GM21515 (cell line): Measurements from ENCODE around the gene FIGNL2.
"Not testable (repeated sequence)": the region's sequence is repeated elsewhere in the genome, so short reads cannot be mapped to it uniquely, and the experiment has no call there.

Experiments used
- ATAC-seq: cut with Tn5 transposase; IDR thresholded peaks from one replicate; pipeline ENCODE4 v1.9.1; 2021; ENCODE audit not compliant: unreplicated experiment

The FIGNL2 gene

DNA sequence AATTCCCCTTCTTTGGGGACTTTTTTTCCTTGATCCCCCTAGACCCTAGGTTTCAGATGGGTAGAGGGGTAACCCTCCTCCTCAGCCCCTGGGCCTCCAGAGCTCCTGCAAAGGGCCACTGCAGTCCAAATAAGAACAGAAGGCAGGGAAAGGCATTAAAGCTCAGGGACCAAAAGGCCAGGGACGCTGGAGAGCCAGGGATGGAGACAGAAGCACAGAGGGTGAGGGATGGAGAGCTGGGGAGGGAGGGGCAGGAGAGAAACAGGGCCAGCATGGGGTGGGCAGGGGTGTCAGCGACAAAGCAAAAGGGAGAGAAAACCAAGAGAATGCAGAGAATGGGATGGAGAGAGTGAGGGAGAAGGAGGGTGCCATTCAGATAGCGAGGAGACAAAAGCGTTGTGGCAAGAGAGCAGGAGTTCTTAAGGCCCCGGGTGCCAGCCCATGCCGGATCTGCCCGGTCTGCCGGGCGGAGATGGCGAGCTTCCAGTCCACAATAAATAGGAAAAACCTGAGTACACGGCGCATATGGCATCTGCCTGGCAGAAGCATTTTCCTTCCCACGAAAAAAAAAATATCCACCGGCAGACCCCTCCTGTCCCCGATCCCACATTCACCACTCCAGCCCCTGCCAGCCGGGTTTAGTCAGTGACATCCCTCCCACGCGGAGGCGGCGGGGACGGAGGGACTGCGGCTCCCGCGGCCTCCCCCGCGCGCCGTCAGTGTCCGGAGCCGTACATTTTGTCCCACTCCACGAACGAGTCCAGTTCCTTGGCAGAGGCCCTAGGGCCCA, 28.6 kb downstream of the FIGNL2 start:
- no peak for ATAC-seq

DNA sequence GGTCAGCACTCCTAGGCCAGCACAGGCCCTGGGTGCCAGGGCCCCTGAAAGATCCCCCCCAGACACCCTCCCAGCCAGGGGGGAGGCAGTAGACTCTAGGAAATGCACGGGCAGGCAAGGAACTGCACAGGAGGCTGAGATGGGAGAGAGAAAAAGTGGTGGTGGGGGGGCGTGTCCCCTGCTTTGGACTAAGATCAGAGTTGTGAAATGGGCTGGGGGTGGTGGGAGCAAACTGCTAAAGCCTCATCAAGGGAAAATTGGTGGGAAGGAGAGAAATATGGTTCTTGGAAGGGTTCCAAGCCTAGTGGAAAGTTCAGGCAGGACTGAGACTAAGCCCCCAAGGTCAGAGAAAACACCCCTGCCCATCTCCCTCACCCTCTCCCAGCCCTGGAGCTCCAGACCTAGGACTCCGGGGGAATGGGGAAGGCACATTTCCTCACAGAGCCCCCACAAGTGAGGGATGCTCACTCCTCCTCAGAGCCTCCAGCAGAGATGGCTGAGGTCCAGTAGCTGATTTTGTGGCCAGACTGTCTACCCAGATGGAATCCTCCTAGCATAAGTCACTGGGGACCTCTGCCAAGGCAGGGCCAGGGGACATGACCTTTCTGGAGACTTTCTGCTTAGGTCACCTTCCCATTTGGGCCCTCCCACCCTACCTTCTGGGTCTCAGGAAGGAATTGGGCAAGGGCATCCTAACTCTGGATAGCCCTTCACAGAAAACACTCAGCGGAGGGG, 29.8 kb downstream of the FIGNL2 start:
- no peak for ATAC-seq

GRCh38 chr12:51818086-51818485, 30.4 kb downstream of the FIGNL2 start:
- ATAC-seq = no peak

DNA sequence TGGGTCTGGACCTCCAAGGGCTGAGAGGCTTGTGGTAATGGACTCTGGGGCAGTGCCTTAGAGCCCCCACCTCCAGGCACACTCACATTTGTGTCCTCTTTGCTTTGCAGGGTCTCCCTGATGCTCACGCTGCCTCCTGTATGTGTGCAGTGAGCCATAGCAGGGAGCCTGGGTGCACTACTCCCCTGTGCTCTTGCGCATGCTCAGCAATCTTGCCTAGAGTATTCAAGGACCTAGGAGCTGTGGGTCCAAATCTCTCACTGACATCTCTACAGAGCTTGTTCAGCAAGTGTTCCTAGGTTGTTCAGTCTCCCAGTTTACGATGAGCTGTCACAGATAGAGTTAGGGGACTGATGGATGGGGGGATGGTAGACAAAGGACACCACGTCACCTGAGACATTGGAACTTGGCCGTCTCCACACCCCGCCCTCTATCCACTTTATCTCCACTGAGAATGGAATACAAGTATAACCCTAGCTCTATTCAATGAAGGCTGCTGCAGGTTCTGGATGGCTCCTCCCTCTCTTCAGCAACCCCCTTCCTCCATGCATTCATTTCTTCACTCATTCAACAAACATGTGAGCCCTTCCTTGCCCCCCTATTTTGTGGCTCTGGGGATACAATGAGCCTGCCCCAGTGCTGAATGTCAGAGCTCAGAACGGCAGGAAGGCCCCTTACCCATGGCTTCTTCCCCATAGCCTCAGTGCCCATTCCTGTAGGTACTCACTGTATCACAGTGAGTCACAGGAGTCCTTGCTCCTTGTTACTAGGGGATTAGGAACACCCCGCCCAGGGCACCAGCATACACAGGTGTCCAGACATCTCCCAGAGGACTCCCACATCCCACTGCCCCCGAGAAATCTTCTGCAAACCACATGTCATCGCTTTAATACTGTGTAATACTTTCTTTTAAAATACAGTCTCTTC, 31.2 kb downstream of the FIGNL2 start:
- ATAC-seq = no peak

DNA sequence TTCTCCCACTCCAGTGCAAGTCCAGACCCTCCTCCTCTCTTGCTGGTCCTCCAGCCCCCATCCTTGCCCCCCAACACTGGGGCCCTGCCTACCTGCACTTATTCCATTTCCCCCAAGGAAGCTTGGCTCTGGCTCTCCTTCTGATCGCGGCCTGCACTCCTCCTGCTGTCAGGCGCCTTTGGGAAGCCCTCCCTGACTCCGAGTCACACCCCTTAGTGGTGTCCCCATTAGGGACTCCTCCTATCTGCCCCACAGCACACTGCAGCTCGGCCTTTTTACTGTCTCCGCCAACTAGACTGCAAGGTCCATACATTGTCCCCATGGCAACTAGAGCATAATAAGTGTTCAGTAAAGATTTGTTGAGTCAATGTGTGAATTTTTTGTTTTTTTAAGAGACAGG, 32.9 kb downstream of the FIGNL2 start:
- no peak for ATAC-seq

GRCh38 chr12:51814311-51815088, 34.0 kb downstream of the FIGNL2 start:
- no peak for ATAC-seq

DNA sequence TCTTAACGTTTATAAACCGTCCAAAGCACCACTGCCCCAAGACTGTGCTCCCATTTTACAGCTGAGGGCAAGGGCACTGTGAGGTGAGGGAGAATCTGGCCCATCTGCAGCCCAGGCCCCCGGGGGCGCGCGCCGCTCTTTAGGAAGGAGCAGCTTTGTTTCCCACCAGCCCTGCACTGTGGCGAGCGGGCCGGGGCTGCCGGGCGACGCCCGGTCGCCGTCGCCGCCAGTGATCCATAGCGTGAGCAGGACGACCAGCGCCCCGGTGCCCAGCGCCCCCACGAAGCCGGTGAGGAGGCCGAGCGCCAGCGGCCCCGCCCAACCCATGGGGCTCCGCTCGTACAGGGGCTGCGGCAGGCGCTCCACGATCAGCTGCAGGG, 34.6 kb downstream of the FIGNL2 start:
- ATAC-seq = no peak

DNA sequence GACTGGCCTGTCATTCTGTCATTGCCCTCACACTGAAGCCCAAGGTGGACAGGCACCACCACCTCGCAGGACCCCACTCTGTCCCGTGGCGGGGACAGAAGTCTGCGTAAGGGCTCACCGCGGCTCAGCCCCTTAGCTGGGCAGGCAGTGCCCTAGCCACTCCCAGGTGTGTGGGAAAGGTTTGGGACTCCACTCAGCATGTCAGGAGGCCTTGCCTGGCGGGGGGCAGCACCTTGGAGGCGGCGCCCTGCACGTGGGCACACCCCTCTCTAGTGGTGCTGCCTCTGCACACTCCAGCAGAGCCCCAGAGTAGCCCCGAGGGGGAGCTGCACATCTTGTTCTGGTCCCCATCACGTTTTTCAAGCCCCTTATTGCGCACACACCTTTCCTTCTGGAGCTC, 35.6 kb downstream of the FIGNL2 start:
- ATAC-seq = no peak

DNA sequence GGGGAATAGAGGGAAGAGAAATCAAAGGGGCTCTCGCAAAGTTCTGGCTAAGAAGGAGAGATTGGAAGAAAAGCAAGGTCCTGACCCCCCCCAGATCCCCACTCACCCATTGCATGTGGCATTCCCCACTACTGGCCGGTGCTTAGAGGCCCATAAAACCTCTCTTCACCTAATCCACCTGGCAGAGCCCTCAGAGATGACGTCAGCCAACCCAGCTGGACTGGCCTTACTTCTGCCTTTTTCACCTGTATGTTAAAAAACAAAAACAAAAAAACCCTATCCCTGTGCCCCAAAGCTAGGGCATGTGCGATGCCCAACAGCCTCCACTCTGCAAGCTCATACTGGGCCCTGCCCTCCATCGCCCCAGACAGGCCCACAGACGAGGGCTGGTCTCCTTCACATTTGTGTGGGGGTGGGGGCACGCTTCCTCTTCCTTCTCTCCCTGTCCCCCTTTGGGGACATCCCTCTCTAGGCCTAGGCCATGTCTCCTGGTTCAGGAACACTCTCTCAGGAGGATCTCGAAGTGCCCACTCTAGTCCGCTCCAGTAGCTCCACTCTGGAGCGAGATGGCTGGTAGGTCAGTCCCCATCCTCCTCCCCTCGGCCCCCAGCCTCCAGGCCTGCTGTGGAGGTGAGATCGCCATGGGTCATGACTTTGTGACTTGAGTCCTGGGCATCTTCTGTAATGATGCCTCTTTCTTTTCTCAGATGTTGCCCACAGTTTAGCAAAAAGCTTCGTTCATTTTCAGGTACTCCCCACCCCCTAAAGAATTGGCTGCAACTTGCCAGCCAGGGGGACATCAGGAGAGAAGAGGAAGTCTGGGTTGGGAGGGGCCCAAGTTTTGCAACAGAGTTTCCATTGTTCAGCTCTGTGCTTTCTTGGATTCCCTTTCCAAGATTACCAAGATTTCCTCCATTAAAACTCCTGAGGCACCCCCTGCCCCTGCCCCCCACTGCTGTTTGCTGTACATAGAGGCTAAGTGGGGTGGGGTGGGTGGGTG, 37.0 kb downstream of the FIGNL2 start:
- no peak for ATAC-seq

GRCh38 chr12:51809193-51809592, 39.3 kb downstream of the FIGNL2 start:
- ATAC-seq = no peak

- no peak for ATAC-seq
These were observed 41.6 kb downstream of the FIGNL2 start for GRCh38 chr12:51806896-51807295.

DNA sequence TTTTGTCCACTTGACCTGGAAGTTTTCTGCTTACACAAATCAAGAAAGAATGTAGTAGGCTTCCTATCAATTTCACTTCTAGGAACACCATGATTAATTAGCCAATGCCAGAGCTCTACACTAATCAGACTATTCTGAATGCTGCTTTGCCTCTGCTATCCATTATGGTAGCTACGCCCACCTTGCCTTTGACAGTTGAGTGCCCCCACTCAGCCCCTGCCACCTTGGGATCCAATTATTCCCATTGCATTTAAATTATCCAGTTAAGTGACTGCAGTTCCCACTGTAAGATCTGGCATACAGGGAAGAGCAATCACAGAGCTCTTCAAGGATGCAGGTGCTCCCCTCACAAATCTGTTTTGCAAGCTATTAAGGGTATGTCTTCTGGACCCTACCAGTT, 47.5 kb downstream of the FIGNL2 start:
- ATAC-seq = no peak

GRCh38 chr12:51798501-51798900, 50.0 kb downstream of the FIGNL2 start:
- no peak for ATAC-seq

- ATAC-seq = not testable (repeated sequence)
These were observed 50.5 kb downstream of the FIGNL2 start for GRCh38 chr12:51798051-51798450.

DNA sequence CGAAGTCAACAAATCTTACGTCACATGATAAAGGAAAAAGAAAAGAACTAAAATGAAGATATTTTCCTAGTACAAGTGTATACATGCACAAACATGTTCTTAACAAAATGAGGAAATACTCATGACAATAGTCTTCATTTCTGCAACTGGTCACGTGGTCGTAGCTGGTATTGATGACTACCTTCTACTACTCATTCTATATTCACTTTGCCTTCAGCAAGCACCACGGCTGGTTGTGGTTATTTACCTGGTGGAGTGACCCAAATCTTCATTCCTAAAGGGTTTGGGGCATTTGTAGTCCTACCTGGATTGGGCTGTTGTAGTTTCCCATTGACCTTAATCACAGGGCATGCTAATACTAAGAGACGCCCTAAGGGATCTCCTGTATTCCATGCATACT, 51.2 kb downstream of the FIGNL2 start:
- ATAC-seq = no peak

- no peak for ATAC-seq
These were observed 55.3 kb downstream of the FIGNL2 start for GRCh38 chr12:51793201-51793600.

GRCh38 chr12:51792417-51792816, 56.1 kb downstream of the FIGNL2 start:
- no peak for ATAC-seq

DNA sequence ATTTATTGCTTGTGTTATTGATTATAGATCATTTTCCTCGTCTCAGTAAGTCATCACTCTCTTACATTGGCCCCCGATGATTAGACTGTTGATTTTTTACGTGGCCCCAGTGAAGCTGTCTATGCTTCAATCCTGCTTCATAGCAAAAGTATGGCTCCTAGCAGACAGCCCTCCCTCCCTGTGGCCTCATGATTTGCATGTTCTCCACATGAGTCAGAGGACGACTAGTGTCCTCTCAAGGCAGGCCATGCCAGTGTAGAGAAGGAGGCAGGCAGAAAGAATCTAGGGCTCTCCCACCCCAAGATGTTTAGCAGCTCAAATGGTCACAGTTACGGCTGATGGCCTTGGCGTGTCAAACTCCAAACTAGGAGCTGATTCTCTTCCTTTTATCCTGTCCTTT, 59.6 kb downstream of the FIGNL2 start:
- ATAC-seq = no peak

- no peak for ATAC-seq
These were observed 62.6 kb downstream of the FIGNL2 start for GRCh38 chr12:51785906-51786305.

DNA sequence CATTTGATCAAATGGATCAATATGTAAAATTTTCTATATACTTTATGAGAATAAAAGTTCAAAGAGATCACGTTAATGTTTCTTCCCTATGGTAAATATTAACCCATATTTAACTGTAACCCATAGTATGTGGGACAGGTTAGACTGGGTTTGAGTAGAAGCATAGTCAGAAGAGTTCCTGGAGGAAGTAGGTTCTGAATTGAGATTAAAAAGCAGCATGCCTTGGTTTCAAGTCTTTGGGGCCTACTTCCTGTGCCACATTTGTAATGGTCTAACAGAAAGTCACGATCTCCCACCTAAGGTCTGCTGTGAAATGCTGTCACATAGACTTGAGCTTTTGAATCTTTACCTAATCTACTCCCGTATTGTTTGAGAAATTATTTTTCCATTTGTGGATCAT, 63.8 kb downstream of the FIGNL2 start:
- no peak for ATAC-seq
